Measurements from ENCODE around the gene FEM1B. TPM values are rescaled to one million over a fixed set of nuclear protein-coding genes. Genes with fewer than 3 reads are reported as not detected.

Gene FEM1B
- total RNA-seq, 4 donors from 2014 or later, result 53.1 to 71.5 (median 56.5) TPM

- TF ChIP-seq POLR2A (IDR thresholded peaks at IDR 0.05; ENCODE audit: low read depth) (no peak), POLR2AphosphoS5 (IDR thresholded peaks at IDR 0.05) (no peak), CTCF (IDR thresholded peaks at IDR 0.05) (no peak), EP300 (IDR thresholded peaks at IDR 0.05) (no peak)
- 94% methylated on average over 7 of the region's 7 CpGs for WGBS
- no peak for DNase-seq (ENCODE audit: extremely low spot score)
- Histone ChIP-seq H3K27ac (replicated peaks in 1 of 4) (no peak overlapping the region), H3K36me3 (peaks cover 0 to 7% (median 0%) of the 10 kb centered on the region in 4 donors), H3K4me3 (no peak overlapping the region), H3K27me3 (peaks cover 0 to 6% (median 0%) of the 10 kb centered on the region in 4 donors), H3K4me1 (peaks cover 32 to 47% (median 42%) of the 10 kb centered on the region in 4 donors), H3K9me3 (no peaks in the 10 kb centered on the region)
- intact Hi-C loops (cut with DNase I), result no loop called here
Observed at GRCh38 chr15:68344600-68344999, 67.1 kb downstream of the FEM1B start.

Other genes starting within 250 kb of the FEM1B start
- 10 to 100 TPM; 26.2 to 68.4 (median 53.1) TPM for gene PIAS1, start 223.4 kb upstream of the FEM1B start, total RNA-seq
- 10 to 100 TPM; 14.2 to 45.8 (median 32.1) TPM for gene CALML4, start 72.4 kb upstream of the FEM1B start, total RNA-seq
- 10 to 100 TPM; 13.4 to 18.2 (median 16.1) TPM for gene CLN6, start 48.0 kb upstream of the FEM1B start, total RNA-seq
- gene ITGA11, start 154.4 kb downstream of the FEM1B start, total RNA-seq, result 10 to 100 TPM in 2 of 4 donors, 1 to 10 TPM in 2; 3.3 to 15.8 (median 8.6) TPM

All from esophagus muscularis mucosa (tissue), 4 donors.